Measurements from ENCODE around the gene GNL1. TPM values are rescaled to one million over a fixed set of nuclear protein-coding genes. Genes with fewer than 3 reads are reported as not detected.

GNL1 gene
- total and polyA plus RNA-seq, 8 donors = 32.3 to 86.6 (median 42.0) TPM

DNA sequence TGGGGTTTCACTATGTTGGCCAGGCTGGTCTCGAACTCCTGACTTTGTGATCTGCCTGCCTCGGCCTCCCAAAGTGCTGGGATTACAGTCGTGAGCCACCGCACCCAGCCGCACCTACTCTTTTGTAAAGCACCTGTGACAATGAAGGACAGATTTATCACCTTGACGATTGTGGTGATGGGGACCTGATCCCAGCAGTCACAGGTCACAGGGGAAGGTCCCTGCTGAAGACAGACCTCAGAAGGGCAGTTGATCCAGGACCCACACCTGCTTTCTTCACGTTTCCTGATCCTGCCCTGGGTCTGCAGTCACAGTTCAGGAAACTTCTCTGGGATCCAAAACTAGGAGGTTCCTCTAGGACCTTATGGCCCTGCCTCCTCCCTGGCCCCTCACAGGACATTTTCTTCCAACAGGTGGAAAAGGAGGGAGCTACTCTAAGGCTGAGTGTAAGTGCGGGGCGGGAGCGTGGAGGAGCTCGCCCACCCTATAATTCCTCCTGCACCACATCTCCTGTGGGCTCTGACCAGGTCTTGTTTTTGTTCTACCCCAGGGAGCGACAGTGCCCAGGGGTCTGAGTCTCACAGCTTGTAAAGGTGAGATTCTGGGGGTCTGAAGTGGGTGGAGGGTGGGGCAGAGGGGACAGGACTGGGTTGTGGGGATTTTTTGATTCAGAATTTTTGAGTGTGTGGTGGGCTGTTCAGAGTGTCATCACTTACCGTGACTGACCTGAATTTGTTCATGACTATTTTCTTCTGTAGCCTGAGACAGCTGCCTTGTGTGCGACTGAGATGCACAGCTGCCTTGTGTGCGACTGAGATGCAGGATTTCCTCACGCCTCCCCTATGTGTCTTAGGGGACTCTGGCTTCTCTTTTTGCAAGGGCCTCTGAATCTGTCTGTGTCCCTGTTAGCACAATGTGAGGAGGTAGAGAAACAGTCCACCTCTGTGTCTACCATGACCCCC lies 64.0 kb downstream of the GNL1 start:
- FAIRE-seq (no peak), ATAC-seq (no peak), DNase-seq (no peak)
- Histone ChIP-seq H3K4me3 (peak overlapping the region in 1 of 4 donors; percentile 73), H3K9me3 (no peaks in the 10 kb centered on the region), H3K4me1 (peaks cover 0 to 15% (median 0%) of the 10 kb centered on the region in 3 donors), H3K27me3 (no peaks in the 10 kb centered on the region), H3K27ac (no peak overlapping the region), H3K36me3 (peaks cover 0 to 11% (median 0%) of the 10 kb centered on the region in 3 donors)
- TF ChIP-seq, protein P1, sequence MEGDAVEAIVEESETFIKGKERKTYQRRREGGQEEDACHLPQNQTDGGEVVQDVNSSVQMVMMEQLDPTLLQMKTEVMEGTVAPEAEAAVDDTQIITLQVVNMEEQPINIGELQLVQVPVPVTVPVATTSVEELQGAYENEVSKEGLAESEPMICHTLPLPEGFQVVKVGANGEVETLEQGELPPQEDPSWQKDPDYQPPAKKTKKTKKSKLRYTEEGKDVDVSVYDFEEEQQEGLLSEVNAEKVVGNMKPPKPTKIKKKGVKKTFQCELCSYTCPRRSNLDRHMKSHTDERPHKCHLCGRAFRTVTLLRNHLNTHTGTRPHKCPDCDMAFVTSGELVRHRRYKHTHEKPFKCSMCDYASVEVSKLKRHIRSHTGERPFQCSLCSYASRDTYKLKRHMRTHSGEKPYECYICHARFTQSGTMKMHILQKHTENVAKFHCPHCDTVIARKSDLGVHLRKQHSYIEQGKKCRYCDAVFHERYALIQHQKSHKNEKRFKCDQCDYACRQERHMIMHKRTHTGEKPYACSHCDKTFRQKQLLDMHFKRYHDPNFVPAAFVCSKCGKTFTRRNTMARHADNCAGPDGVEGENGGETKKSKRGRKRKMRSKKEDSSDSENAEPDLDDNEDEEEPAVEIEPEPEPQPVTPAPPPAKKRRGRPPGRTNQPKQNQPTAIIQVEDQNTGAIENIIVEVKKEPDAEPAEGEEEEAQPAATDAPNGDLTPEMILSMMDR (IDR thresholded peaks at IDR 0.05) = no peak
- intact Hi-C loops (cut with DNase I) = no loop called here
- WGBS, 2 donors = 85 to 88% methylated on average over 16 of the region's 16 CpGs

Small RNA genes within 50 kb of the gene (microRNA-seq; reads per million reads assigned to microRNA genes)
- 22.8 to 33.3 reads per million in 2 donors for gene MIR877

Other genes with a start within 250 kb of the GNL1 start
- gene TRIM39, start 229.6 kb downstream of the GNL1 start, total RNA-seq = 1 to 10 TPM; 5.6 to 8.6 (median 6.6) TPM
- gene TRIM39, start 229.6 kb downstream of the GNL1 start, polyA plus RNA-seq = 10 to 100 TPM; 10.2 to 12.5 TPM
- gene RPP21, start 211.3 kb downstream of the GNL1 start, total RNA-seq = 10 to 100 TPM; 21.2 to 31.6 (median 25.8) TPM
- gene RPP21, start 211.3 kb downstream of the GNL1 start, polyA plus RNA-seq = 10 to 100 TPM; 84.2 to 93.1 TPM
- gene HLA-E, start 67.0 kb downstream of the GNL1 start, total RNA-seq = 100 to 1,000 TPM in 2 of 6 donors, 10 to 100 TPM in 4; 65.7 to 158 (median 81.1) TPM
- gene HLA-E, start 67.0 kb downstream of the GNL1 start, polyA plus RNA-seq = 100 to 1,000 TPM in 1 of 2 donors, 10 to 100 TPM in 1; 85.3 to 131 TPM
- 1 to 10 TPM; 2.2 to 4.7 (median 3.1) TPM for gene PRR3, start 806 bp upstream of the GNL1 start, total RNA-seq
- gene PRR3, start 806 bp upstream of the GNL1 start, polyA plus RNA-seq = 1 to 10 TPM; 6.5 to 8.7 TPM
- 10 to 100 TPM; 17.4 to 30.7 (median 24.9) TPM for gene ABCF1, start 15.0 kb upstream of the GNL1 start, total RNA-seq
- 10 to 100 TPM; 21.6 to 24.9 TPM for gene ABCF1, start 15.0 kb upstream of the GNL1 start, polyA plus RNA-seq
- 10 to 100 TPM; 34.8 to 57.9 (median 43.0) TPM for gene PPP1R10, start 60.8 kb upstream of the GNL1 start, total RNA-seq
- gene PPP1R10, start 60.8 kb upstream of the GNL1 start, polyA plus RNA-seq = 10 to 100 TPM; 25.1 to 34.3 TPM
- 10 to 100 TPM; 24.5 to 39.5 (median 29.1) TPM for gene MRPS18B, start 61.4 kb upstream of the GNL1 start, total RNA-seq
- gene MRPS18B, start 61.4 kb upstream of the GNL1 start, polyA plus RNA-seq = 10 to 100 TPM; 22.9 to 41.1 TPM
- 1 to 10 TPM; 2.1 to 6.8 (median 2.9) TPM for gene ATAT1, start 70.4 kb upstream of the GNL1 start, total RNA-seq
- gene ATAT1, start 70.4 kb upstream of the GNL1 start, polyA plus RNA-seq = 1 to 10 TPM; 6.8 to 9.1 TPM
- gene C6orf136, start 90.6 kb upstream of the GNL1 start, total RNA-seq = 10 to 100 TPM in 3 of 6 donors, 1 to 10 TPM in 3; 7.9 to 12.9 (median 9.9) TPM
- 10 to 100 TPM; 33.9 to 57.1 TPM for gene C6orf136, start 90.6 kb upstream of the GNL1 start, polyA plus RNA-seq
- gene DHX16, start 116.5 kb upstream of the GNL1 start, total RNA-seq = 10 to 100 TPM; 10.9 to 16.2 (median 13.0) TPM
- 10 to 100 TPM; 41.1 to 44.4 TPM for gene DHX16, start 116.5 kb upstream of the GNL1 start, polyA plus RNA-seq
- 10 to 100 TPM in 2 of 6 donors, 1 to 10 TPM in 4; 5.3 to 27.2 (median 7.8) TPM for gene PPP1R18, start 130.2 kb upstream of the GNL1 start, total RNA-seq
- 10 to 100 TPM; 25.8 to 27.1 TPM for gene PPP1R18, start 130.2 kb upstream of the GNL1 start, polyA plus RNA-seq
- 1 to 10 TPM; 3.3 to 7.9 (median 4.6) TPM for gene NRM, start 134.5 kb upstream of the GNL1 start, total RNA-seq
- gene NRM, start 134.5 kb upstream of the GNL1 start, polyA plus RNA-seq = 10 to 100 TPM; 18.2 to 23.6 TPM
- gene MDC1, start 160.8 kb upstream of the GNL1 start, total RNA-seq = 10 to 100 TPM; 12.3 to 18.7 (median 13.5) TPM
- 10 to 100 TPM; 18.9 to 28.0 TPM for gene MDC1, start 160.8 kb upstream of the GNL1 start, polyA plus RNA-seq
- 100 to 1,000 TPM in 4 of 6 donors, 10 to 100 TPM in 2; 66.1 to 171 (median 116) TPM for gene TUBB, start 163.9 kb upstream of the GNL1 start, total RNA-seq
- 100 to 1,000 TPM in 1 of 2 donors, 10 to 100 TPM in 1; 67.9 to 111 TPM for gene TUBB, start 163.9 kb upstream of the GNL1 start, polyA plus RNA-seq
- 10 to 100 TPM; 45.7 to 92.2 (median 51.3) TPM for gene FLOT1, start 186.2 kb upstream of the GNL1 start, total RNA-seq
- gene FLOT1, start 186.2 kb upstream of the GNL1 start, polyA plus RNA-seq = 100 to 1,000 TPM; 123 to 151 TPM
- 10 to 100 TPM; 23.0 to 87.5 (median 41.3) TPM for gene IER3, start 188.1 kb upstream of the GNL1 start, total RNA-seq
- gene IER3, start 188.1 kb upstream of the GNL1 start, polyA plus RNA-seq = 100 to 1,000 TPM in 1 of 2 donors, 10 to 100 TPM in 1; 99.4 to 174 TPM